ENCODE data around the gene BBIP1. TPM values are rescaled to one million over a fixed set of nuclear protein-coding genes. Genes with fewer than 3 reads are reported as not detected.

BBIP1 gene
- total RNA-seq, 1 donor from 2014 or later: 32.4 TPM

GRCh38 chr10:110892602-110893288, 26.2 kb downstream of the BBIP1 start:
- peaks cover 76% of the 10 kb centered on the region for H3K36me3 ChIP-seq
- H3K9me3 ChIP-seq: no peaks in the 10 kb centered on the region
- no peaks in the 10 kb centered on the region for H3K27me3 ChIP-seq (ENCODE audit: low read depth)
- DNase-seq: no peak
- TF ChIP-seq, protein P1, sequence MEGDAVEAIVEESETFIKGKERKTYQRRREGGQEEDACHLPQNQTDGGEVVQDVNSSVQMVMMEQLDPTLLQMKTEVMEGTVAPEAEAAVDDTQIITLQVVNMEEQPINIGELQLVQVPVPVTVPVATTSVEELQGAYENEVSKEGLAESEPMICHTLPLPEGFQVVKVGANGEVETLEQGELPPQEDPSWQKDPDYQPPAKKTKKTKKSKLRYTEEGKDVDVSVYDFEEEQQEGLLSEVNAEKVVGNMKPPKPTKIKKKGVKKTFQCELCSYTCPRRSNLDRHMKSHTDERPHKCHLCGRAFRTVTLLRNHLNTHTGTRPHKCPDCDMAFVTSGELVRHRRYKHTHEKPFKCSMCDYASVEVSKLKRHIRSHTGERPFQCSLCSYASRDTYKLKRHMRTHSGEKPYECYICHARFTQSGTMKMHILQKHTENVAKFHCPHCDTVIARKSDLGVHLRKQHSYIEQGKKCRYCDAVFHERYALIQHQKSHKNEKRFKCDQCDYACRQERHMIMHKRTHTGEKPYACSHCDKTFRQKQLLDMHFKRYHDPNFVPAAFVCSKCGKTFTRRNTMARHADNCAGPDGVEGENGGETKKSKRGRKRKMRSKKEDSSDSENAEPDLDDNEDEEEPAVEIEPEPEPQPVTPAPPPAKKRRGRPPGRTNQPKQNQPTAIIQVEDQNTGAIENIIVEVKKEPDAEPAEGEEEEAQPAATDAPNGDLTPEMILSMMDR (IDR thresholded peaks at IDR 0.05): no peak
- H3K4me1 ChIP-seq: no peaks in the 10 kb centered on the region
- no peak overlapping the region for H3K4me3 ChIP-seq
- no peak overlapping the region for H3K27ac ChIP-seq
- intact Hi-C loops (cut with DNase I): loop anchor here (5.0 to 10.0 kb wide), 2 partner anchors 88 to 145 kb away; no protein-coding TSS in a partner anchor
- ATAC-seq: no peak

DNA sequence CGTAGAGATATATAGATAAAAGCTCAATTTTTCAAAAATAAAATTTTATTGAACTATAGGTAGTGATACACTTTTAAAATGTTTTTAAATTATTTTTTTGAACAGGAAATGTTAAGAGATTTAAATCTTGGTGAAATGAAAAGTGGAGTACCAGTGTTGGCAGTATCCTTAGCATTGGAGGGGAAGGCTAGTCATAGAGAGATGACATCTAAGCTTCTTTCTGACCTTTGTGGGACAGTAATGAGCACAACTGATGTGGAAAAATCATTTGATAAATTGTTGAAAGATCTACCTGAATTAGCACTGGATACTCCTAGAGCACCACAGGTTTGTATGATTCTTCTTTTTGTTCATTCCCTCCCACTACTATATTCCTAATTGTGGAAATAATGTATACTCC, 31.4 kb downstream of the BBIP1 start:
- DNase-seq (no peak), ATAC-seq (no peak)
- H3K27ac ChIP-seq: no peak overlapping the region
- H3K27me3 ChIP-seq (ENCODE audit: low read depth): no peaks in the 10 kb centered on the region
- H3K36me3 ChIP-seq: peaks cover 87% of the 10 kb centered on the region
- intact Hi-C loops (cut with DNase I): no loop called here
- H3K4me1 ChIP-seq: no peaks in the 10 kb centered on the region
- no peaks in the 10 kb centered on the region for H3K9me3 ChIP-seq
- TF ChIP-seq, protein P1 (IDR thresholded peaks at IDR 0.05): no peak
- H3K4me3 ChIP-seq: no peak overlapping the region

- H3K27ac ChIP-seq: no peak overlapping the region
- DNase-seq: no peak
- TF ChIP-seq, protein P1 (IDR thresholded peaks at IDR 0.05): no peak
- peaks cover 2% of the 10 kb centered on the region for H3K4me1 ChIP-seq
- H3K4me3 ChIP-seq: no peak overlapping the region
- intact Hi-C loops (cut with DNase I): no loop called here
- peaks cover 94% of the 10 kb centered on the region for H3K36me3 ChIP-seq
- no peaks in the 10 kb centered on the region for H3K27me3 ChIP-seq (ENCODE audit: low read depth)
- no peaks in the 10 kb centered on the region for H3K9me3 ChIP-seq
- ATAC-seq: no peak
Observed at GRCh38 chr10:110885932-110886674, 32.9 kb downstream of the BBIP1 start.

GRCh38 chr10:110883924-110884323, 35.1 kb downstream of the BBIP1 start:
- TF ChIP-seq, protein P1 (IDR thresholded peaks at IDR 0.05): no peak
- no peak overlapping the region for H3K27ac ChIP-seq
- no peaks in the 10 kb centered on the region for H3K9me3 ChIP-seq
- H3K36me3 ChIP-seq: peaks cover 81% of the 10 kb centered on the region
- intact Hi-C loops (cut with DNase I): no loop called here
- H3K4me3 ChIP-seq: no peak overlapping the region
- no peak for DNase-seq
- no peak for ATAC-seq
- no peaks in the 10 kb centered on the region for H3K27me3 ChIP-seq (ENCODE audit: low read depth)
- peaks cover 8% of the 10 kb centered on the region for H3K4me1 ChIP-seq

GRCh38 chr10:110881905-110882304, 37.1 kb downstream of the BBIP1 start:
- no peak overlapping the region for H3K27ac ChIP-seq
- no peaks in the 10 kb centered on the region for H3K27me3 ChIP-seq (ENCODE audit: low read depth)
- H3K9me3 ChIP-seq: no peaks in the 10 kb centered on the region
- ATAC-seq (no peak), DNase-seq (no peak)
- TF ChIP-seq, protein P1 (IDR thresholded peaks at IDR 0.05): no peak
- peaks cover 11% of the 10 kb centered on the region for H3K4me1 ChIP-seq
- H3K36me3 ChIP-seq: peaks cover 78% of the 10 kb centered on the region
- intact Hi-C loops (cut with DNase I): no loop called here
- H3K4me3 ChIP-seq: no peak overlapping the region
